Gastrocnemius medialis (tissue), 4 donors: ENCODE measurements around the gene BDNF. TPM values are rescaled to one million over a fixed set of nuclear protein-coding genes. Genes with fewer than 3 reads are reported as not detected.

Experiments
- ATAC-seq, 2 donors: fragments of 150-250 bp; one replicate each; pipeline ENCODE4 v1.9.1; 2016
- DNase-seq, 2 donors: peaks; one replicate each; pipeline ENCODE4 v3.0.0-alpha.2; 2019
- H3K27ac ChIP-seq, 4 donors: fragments of 200-600 bp; sonication (generic); 1 replicate in 1 of 4; 2 replicates in 3 of 4; pipeline ENCODE4 v1.5.1; 2016 to 2018; ENCODE audit warnings: mild to moderate bottlenecking in 2 of 4, moderate library complexity in 1 of 4
- H3K27me3 ChIP-seq, 3 donors: fragments of 200-600 bp; sonication (generic) in 2 of 3; 1 replicate in 1 of 3; 2 replicates in 2 of 3; pipeline versions ENCODE4 v1.5.1 to v1.6.0; 2016 to 2019; ENCODE audit warnings: mild to moderate bottlenecking in 1 of 3, moderate library complexity in 1 of 3
- H3K36me3 ChIP-seq, 2 donors: fragments of 200-600 bp; sonication (generic) in 1 of 2; one replicate each; pipeline ENCODE4 v1.5.1; 2017 to 2018
- H3K4me1 ChIP-seq, 2 donors: fragments of 200-600 bp; sonication (generic) in 1 of 2; one replicate each; pipeline ENCODE4 v1.5.1; 2016 to 2017; ENCODE audit warnings: mild to moderate bottlenecking in 2 of 2
- H3K4me3 ChIP-seq, 4 donors: fragments of 200-600 bp; sonication (generic) in 3 of 4; 1 replicate in 1 of 4; 2 replicates in 3 of 4; pipeline ENCODE4 v1.5.1; 2016 to 2019; ENCODE audit warnings: mild to moderate bottlenecking in 2 of 4
- H3K9me3 ChIP-seq, 3 donors: fragments of 200-600 bp; sonication (generic) in 2 of 3; 1 replicate in 1 of 3; 2 replicates in 2 of 3; pipeline ENCODE4 v1.5.1; 2016 to 2019
- CTCF ChIP-seq, 5 experiments: fragments of 450-650 bp in 3 of 5; fragments of 200-600 bp in 2 of 5; sonication (generic) in 2 of 5; IDR thresholded peaks in 4 of 5; conservative IDR thresholded peaks in 1 of 5; 1 replicate in 4 of 5; 2 replicates in 1 of 5; pipeline ENCODE4 v1.5.1; 2016 to 2019; ENCODE audit warnings: antibody characterized with exemption in 5 of 5, mild to moderate bottlenecking in 3 of 5, moderate library complexity in 3 of 5
- POLR2A ChIP-seq, 2 donors: fragments of 450-650 bp; IDR thresholded peaks; one replicate each; pipeline ENCODE4 v1.6.1; 2017; ENCODE audit warnings: antibody characterized with exemption in 2 of 2, mild to moderate bottlenecking in 2 of 2, moderate library complexity in 2 of 2
- in situ Hi-C, 4 donors: fragments of 200-750 bp; cut with MboI; loops; one replicate each; pipeline versions ENCODE4 v1.15.0 to v1.8.0; 2017; ENCODE audit warnings: low sequenced_read_pairs in 4 of 4
- intact Hi-C: fragments of 100-400 bp; cut with DNase I; formaldehyde crosslinking; loops from one replicate; pipeline ENCODE4 v1.15.1; 2023; ENCODE audit warnings: low total_unique reads
- total RNA-seq, 4 donors: library from RNA; depleted of rRNA; stranded (reverse); fragments of >200 nt; gene quantifications; one replicate each; pipeline versions ENCODE4 v1.1.0 to v1.2.3, GENCODE V29; 2016

The BDNF gene
- total RNA-seq, 4 donors from 2014 or later, result 0.09 TPM; not detected in 3

GRCh38 chr11:27660171-27660570 lies 40.1 kb downstream of the BDNF start:
- Histone ChIP-seq H3K36me3 (no peaks in the 10 kb centered on the region), H3K27ac (no peak overlapping the region)

GRCh38 chr11:27658535-27659236 lies 41.6 kb downstream of the BDNF start:
- no peaks in the 10 kb centered on the region for H3K27me3 ChIP-seq
- no peak for TF ChIP-seq CTCF (IDR thresholded peaks at IDR 0.05 in 4 of 5, conservative IDR thresholded peaks at IDR 0.05 in 1 of 5)
- no peak for TF ChIP-seq POLR2A (IDR thresholded peaks at IDR 0.05)
- H3K4me3 ChIP-seq, result no peak overlapping the region
- H3K9me3 ChIP-seq, result no peaks in the 10 kb centered on the region
- intact Hi-C loops (no loop called here), in situ Hi-C loops (no loop called here)
- no peaks in the 10 kb centered on the region for H3K36me3 ChIP-seq
- no peak for DNase-seq
- H3K4me1 ChIP-seq, result no peaks in the 10 kb centered on the region
- no peak overlapping the region for H3K27ac ChIP-seq
- no peak for ATAC-seq

More at GRCh38 chr11:27660171-27660570, 40.1 kb downstream of the BDNF start:
- Histone ChIP-seq H3K27me3 (no peaks in the 10 kb centered on the region), H3K4me1 (no peaks in the 10 kb centered on the region), H3K9me3 (no peaks in the 10 kb centered on the region), H3K4me3 (no peak overlapping the region)
- intact Hi-C loops (no loop called here), in situ Hi-C loops (no loop called here)
- TF ChIP-seq POLR2A (IDR thresholded peaks at IDR 0.05), result no peak
- TF ChIP-seq CTCF (IDR thresholded peaks at IDR 0.05 in 4 of 5, conservative IDR thresholded peaks at IDR 0.05 in 1 of 5), result no peak
- DNase-seq, result no peak
- ATAC-seq, result no peak

- H3K4me1 ChIP-seq, result no peaks in the 10 kb centered on the region
- in situ Hi-C loops, result no loop called here
- no peak for TF ChIP-seq CTCF (IDR thresholded peaks at IDR 0.05 in 4 of 5, conservative IDR thresholded peaks at IDR 0.05 in 1 of 5)
- TF ChIP-seq POLR2A (IDR thresholded peaks at IDR 0.05), result no peak
- H3K27me3 ChIP-seq, result no peaks in the 10 kb centered on the region
- no peak overlapping the region for H3K27ac ChIP-seq
- no peaks in the 10 kb centered on the region for H3K36me3 ChIP-seq
- ATAC-seq, result no peak
- DNase-seq, result no peak
- intact Hi-C loops, result no loop called here
- no peak overlapping the region for H3K4me3 ChIP-seq
- no peaks in the 10 kb centered on the region for H3K9me3 ChIP-seq
These were observed 43.3 kb downstream of the BDNF start for GRCh38 chr11:27656806-27657483.

- no peaks in the 10 kb centered on the region for H3K9me3 ChIP-seq
- H3K36me3 ChIP-seq, result no peaks in the 10 kb centered on the region
- in situ Hi-C loops (no loop called here), intact Hi-C loops (no loop called here)
- ATAC-seq, result no peak
- no peak overlapping the region for H3K27ac ChIP-seq
- TF ChIP-seq CTCF (IDR thresholded peaks at IDR 0.05 in 4 of 5, conservative IDR thresholded peaks at IDR 0.05 in 1 of 5) (no peak), POLR2A (IDR thresholded peaks at IDR 0.05) (no peak)
- DNase-seq, result no peak
- H3K4me3 ChIP-seq, result no peak overlapping the region
- H3K27me3 ChIP-seq, result no peaks in the 10 kb centered on the region
- H3K4me1 ChIP-seq, result no peaks in the 10 kb centered on the region
These were observed 43.9 kb downstream of the BDNF start for GRCh38 chr11:27656320-27656719.
